H9 (cell line): ENCODE data around the gene PWWP2B. TPM values are rescaled to one million over a fixed set of nuclear protein-coding genes. Genes with fewer than 3 reads are reported as not detected.
A peak's percentile ranks its signal among the peaks of the same experiment; 100 is the strongest.

Source experiments
- DNase-seq: peaks from one replicate; pipeline ENCODE4 v3.0.0-alpha.2; 2017
- H2AFZ ChIP-seq: one replicate; pipeline ENCODE4 v1.6.1; 2013; ENCODE audit warnings: mild to moderate bottlenecking, low read length, control low read depth, moderate library complexity
- H2AK5ac ChIP-seq: 2 replicates; pipeline ENCODE4 v1.6.1; 2013; ENCODE audit warnings: low read length, control low read depth, mixed read lengths; ENCODE audit not compliant: insufficient read length
- H2BK120ac ChIP-seq: one replicate; pipeline ENCODE4 v1.6.1; 2013; ENCODE audit warnings: low read depth, mild to moderate bottlenecking, low read length, control low read depth, inconsistent platforms; ENCODE audit not compliant: poor library complexity, severe bottlenecking
- H2BK12ac ChIP-seq: 2 replicates; pipeline ENCODE4 v1.6.1; 2013; ENCODE audit warnings: low read length, control low read depth, mixed read lengths, low read depth; ENCODE audit not compliant: insufficient read length
- H2BK15ac ChIP-seq: 2 replicates; pipeline ENCODE4 v1.6.1; 2013; ENCODE audit warnings: low read depth, low read length, control low read depth
- H2BK20ac ChIP-seq: one replicate; pipeline ENCODE4 v1.6.1; 2013; ENCODE audit warnings: low read depth, mild to moderate bottlenecking, low read length, control low read depth, inconsistent platforms; ENCODE audit not compliant: poor library complexity, severe bottlenecking
- H2BK5ac ChIP-seq: 2 replicates; pipeline ENCODE4 v1.6.1; 2013; ENCODE audit warnings: low read length, control low read depth, mixed read lengths; ENCODE audit not compliant: insufficient read length
- H3K14ac ChIP-seq: 2 replicates; pipeline ENCODE4 v1.6.1; 2013; ENCODE audit warnings: low read length, control low read depth; ENCODE audit not compliant: insufficient read depth
- H3K18ac ChIP-seq: 2 replicates; pipeline ENCODE4 v1.6.1; 2013; ENCODE audit warnings: low read depth, mild to moderate bottlenecking, mixed read lengths, low read length, control low read depth; ENCODE audit not compliant: insufficient read length
- H3K23ac ChIP-seq: 2 replicates; pipeline ENCODE4 v1.6.1; 2013; ENCODE audit warnings: low read length, control low read depth, mixed read lengths, low read depth; ENCODE audit not compliant: insufficient read length
- H3K23me2 ChIP-seq: 2 replicates; pipeline ENCODE4 v1.6.1; 2013; ENCODE audit warnings: low read depth, mild to moderate bottlenecking, mixed read lengths, low read length, control low read depth; ENCODE audit not compliant: insufficient read length, poor library complexity, severe bottlenecking
- H3K27ac ChIP-seq: 2 replicates; pipeline ENCODE4 v1.5.1; 2013; ENCODE audit warnings: low read length, control low read depth, mixed read lengths, low read depth; ENCODE audit not compliant: insufficient read length
- H3K27me3 ChIP-seq: 2 replicates; pipeline ENCODE4 v1.6.1; 2013; ENCODE audit warnings: low read length, control low read depth, inconsistent platforms; ENCODE audit not compliant: insufficient read depth
- H3K4ac ChIP-seq: 2 replicates; pipeline ENCODE4 v1.6.1; 2013; ENCODE audit warnings: low read depth, mild to moderate bottlenecking, control low read depth, inconsistent platforms, low read length, moderate library complexity
- H3K4me1 ChIP-seq: 2 replicates; pipeline ENCODE4 v1.6.1; 2013; ENCODE audit warnings: low read length, control low read depth, inconsistent platforms; ENCODE audit not compliant: insufficient read depth
- H3K4me2 ChIP-seq: 2 replicates; pipeline ENCODE4 v1.6.1; 2013; ENCODE audit warnings: low read length, control low read depth, mixed read lengths; ENCODE audit not compliant: insufficient read length, insufficient read depth
- H3K56ac ChIP-seq: 2 replicates; pipeline ENCODE4 v1.6.1; 2013; ENCODE audit warnings: low read depth, mild to moderate bottlenecking, mixed read lengths, low read length, control low read depth; ENCODE audit not compliant: insufficient read length
- H3K79me1 ChIP-seq: 2 replicates; pipeline ENCODE4 v1.6.1; 2013; ENCODE audit warnings: low read depth, mild to moderate bottlenecking, moderate library complexity, low read length, control low read depth, inconsistent platforms; ENCODE audit not compliant: insufficient read depth, poor library complexity, severe bottlenecking
- H3K79me2 ChIP-seq: 2 replicates; pipeline ENCODE4 v1.6.1; 2013; ENCODE audit warnings: low read length, control low read depth, inconsistent platforms; ENCODE audit not compliant: insufficient read depth
- H3K9ac ChIP-seq: 2 replicates; pipeline ENCODE4 v1.6.1; 2013; ENCODE audit warnings: low read length, control low read depth, mixed read lengths; ENCODE audit not compliant: insufficient read length; ENCODE audit errors: extremely low read depth
- H3K9me3 ChIP-seq: one replicate; pipeline ENCODE4 v1.6.1; 2013; ENCODE audit warnings: low read depth, low read length, inconsistent platforms; ENCODE audit not compliant: control insufficient read depth
- H3T11ph ChIP-seq: one replicate; pipeline ENCODE4 v1.6.1; 2013; ENCODE audit warnings: mild to moderate bottlenecking, low read length, control low read depth, inconsistent platforms
- H4K20me1 ChIP-seq: one replicate; pipeline ENCODE4 v1.6.1; 2013; ENCODE audit not compliant: control insufficient read depth, insufficient read length, insufficient read depth
- H4K5ac ChIP-seq: 2 replicates; pipeline ENCODE4 v1.6.1; 2013; ENCODE audit warnings: low read depth, mild to moderate bottlenecking, mixed read lengths, low read length, control low read depth; ENCODE audit not compliant: insufficient read length
- H4K8ac ChIP-seq: replicated peaks from 2 replicates; pipeline ENCODE4 v1.6.1; 2013; ENCODE audit warnings: low read length, control low read depth, mixed read lengths, low read depth; ENCODE audit not compliant: insufficient read length
- H4K91ac ChIP-seq: 2 replicates; pipeline ENCODE4 v1.6.1; 2013; ENCODE audit warnings: low read depth, mild to moderate bottlenecking, moderate library complexity, mixed read lengths, low read length, control low read depth; ENCODE audit not compliant: insufficient read length
- H3K27ac Mint-ChIP-seq, 3 experiments: 2 replicates in 2 of 3; 3 replicates in 1 of 3; pipeline ENCODE4 v1.8.0; 2020 to 2021; ENCODE audit warnings: mixed read lengths in 3 of 3, mild to moderate bottlenecking in 1 of 3, moderate library complexity in 1 of 3
- H3K27me3 Mint-ChIP-seq: 2 replicates; pipeline ENCODE4 v1.8.0; 2021; ENCODE audit warnings: low read depth, mild to moderate bottlenecking, moderate library complexity, mixed read lengths
- H3K36me3 Mint-ChIP-seq, 3 experiments: 2 replicates in 2 of 3; 3 replicates in 1 of 3; pipeline ENCODE4 v1.8.0; 2020 to 2021; ENCODE audit warnings: low read depth in 3 of 3, mixed read lengths in 3 of 3; ENCODE audit not compliant: insufficient read depth in 1 of 3
- H3K4me1 Mint-ChIP-seq, 2 experiments: 2 replicates each; pipeline ENCODE4 v1.8.0; 2020; ENCODE audit warnings: mixed read lengths in 2 of 2
- H3K4me3 Mint-ChIP-seq, 2 experiments: 2 replicates in 1 of 2; 3 replicates in 1 of 2; pipeline ENCODE4 v1.8.0; 2020 to 2021; ENCODE audit warnings: mild to moderate bottlenecking in 2 of 2, mixed read lengths in 2 of 2, moderate library complexity in 1 of 2
- H3K9me3 Mint-ChIP-seq, 2 experiments: 2 replicates in 1 of 2; 3 replicates in 1 of 2; pipeline ENCODE4 v1.8.0; 2020; ENCODE audit warnings: mild to moderate bottlenecking in 2 of 2, mixed read lengths in 2 of 2, moderate library complexity in 1 of 2
- WGBS: extraction: QIAGEN DNeasy Blood & Tissue Kit; methylation state at CpG from one replicate; pipeline ENCODE4 v1.1.7; 2013; ENCODE audit warnings: missing lambda C conversion rate, low lambda C conversion rate, mixed read lengths; ENCODE audit not compliant: insufficient read length; ENCODE audit errors: extremely low coverage; 5-methylcytosine and 5-hydroxymethylcytosine counted together
- total RNA-seq: library from RNA; stranded (reverse); gene quantifications from 2 replicates; pipeline ENCODE4 v1.2.1, GENCODE V29; 2021
- TF ChIP-seq, protein P1 (sequence below): fragments of 200-600 bp; sonication (generic); conservative IDR thresholded peaks from 3 replicates; pipeline ENCODE4 v1.8.0; 2021; ENCODE audit warnings: antibody characterized with exemption, mild to moderate bottlenecking

Gene PWWP2B
- total RNA-seq, 1 experiment from 2014 or later: 10.0 TPM

GRCh38 chr10:132427006-132427771 is 30.2 kb downstream of the PWWP2B start:
- no peaks in the 10 kb centered on the region; the same call in 1 of the 2 replicates for H3K27me3 Mint-ChIP-seq
- TF ChIP-seq, protein P1, sequence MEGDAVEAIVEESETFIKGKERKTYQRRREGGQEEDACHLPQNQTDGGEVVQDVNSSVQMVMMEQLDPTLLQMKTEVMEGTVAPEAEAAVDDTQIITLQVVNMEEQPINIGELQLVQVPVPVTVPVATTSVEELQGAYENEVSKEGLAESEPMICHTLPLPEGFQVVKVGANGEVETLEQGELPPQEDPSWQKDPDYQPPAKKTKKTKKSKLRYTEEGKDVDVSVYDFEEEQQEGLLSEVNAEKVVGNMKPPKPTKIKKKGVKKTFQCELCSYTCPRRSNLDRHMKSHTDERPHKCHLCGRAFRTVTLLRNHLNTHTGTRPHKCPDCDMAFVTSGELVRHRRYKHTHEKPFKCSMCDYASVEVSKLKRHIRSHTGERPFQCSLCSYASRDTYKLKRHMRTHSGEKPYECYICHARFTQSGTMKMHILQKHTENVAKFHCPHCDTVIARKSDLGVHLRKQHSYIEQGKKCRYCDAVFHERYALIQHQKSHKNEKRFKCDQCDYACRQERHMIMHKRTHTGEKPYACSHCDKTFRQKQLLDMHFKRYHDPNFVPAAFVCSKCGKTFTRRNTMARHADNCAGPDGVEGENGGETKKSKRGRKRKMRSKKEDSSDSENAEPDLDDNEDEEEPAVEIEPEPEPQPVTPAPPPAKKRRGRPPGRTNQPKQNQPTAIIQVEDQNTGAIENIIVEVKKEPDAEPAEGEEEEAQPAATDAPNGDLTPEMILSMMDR: no peak; the same call in 2 of the 3 replicates
- Histone ChIP-seq H4K91ac (no peak overlapping the region), H4K8ac (no peak overlapping the region), H3K18ac (no peak overlapping the region), H3K27me3 (no peaks in the 10 kb centered on the region), H3T11ph (no peak overlapping the region), H3K23me2 (no peaks in the 10 kb centered on the region), H3K79me1 (no peaks in the 10 kb centered on the region), H2BK15ac (no peak overlapping the region), H3K23ac (peak overlapping the region; percentile 6), H2BK12ac (no peak overlapping the region), H2AFZ (no peak overlapping the region), H3K4me2 (no peak overlapping the region), H3K9me3 (no peaks in the 10 kb centered on the region), H4K20me1 (no peaks in the 10 kb centered on the region), H3K27ac (no peak overlapping the region), H4K5ac (no peak overlapping the region), H2BK20ac (no peak overlapping the region), H3K4me1 (no peaks in the 10 kb centered on the region), H3K56ac (no peak overlapping the region), H2BK120ac (no peak overlapping the region), H3K4ac (no peak overlapping the region), H2BK5ac (no peak overlapping the region), H3K14ac (no peak overlapping the region), H3K79me2 (no peaks in the 10 kb centered on the region), H2AK5ac (no peak overlapping the region), H3K9ac (no peak overlapping the region)
- no peak for DNase-seq
- no peaks in the 10 kb centered on the region for H3K36me3 Mint-ChIP-seq
- peaks cover 9 to 16% of the 10 kb centered on the region in 2 experiments for H3K4me1 Mint-ChIP-seq
- H3K27ac Mint-ChIP-seq: no peak overlapping the region
- H3K9me3 Mint-ChIP-seq: no peaks in the 10 kb centered on the region; a peak in 1 of 5 replicates
- no peak overlapping the region for H3K4me3 Mint-ChIP-seq
- WGBS: 100% methylated on average over 1 of the region's 10 CpGs
